Small intestine (tissue), 7 donors: ENCODE measurements around the gene VIT. TPM values are rescaled to one million over a fixed set of nuclear protein-coding genes. Genes with fewer than 3 reads are reported as not detected.
"Not testable (repeated sequence)": the region's sequence is repeated elsewhere in the genome, so short reads cannot be mapped to it uniquely, and the experiment has no call there.

Source experiments
- DNase-seq, 2 donors: peaks; one replicate each; pipeline versions ENCODE4 v3.0.0 to v3.0.0-alpha.2; 2013
- FAIRE-seq: peaks from 2 replicates; lab custom pipeline; 2012; peaks lifted over from hg19 to GRCh38; lab: Jason Lieb, UNC
- H3K27ac ChIP-seq, 3 donors: one replicate each; pipeline ENCODE4 v1.5.1; 2013; ENCODE audit warnings: low read length in 2 of 3, mild to moderate bottlenecking in 2 of 3, control low read depth in 1 of 3, inconsistent platforms in 1 of 3, low read depth in 1 of 3, moderate library complexity in 1 of 3
- H3K27me3 ChIP-seq, 3 donors: one replicate each; pipeline ENCODE4 v1.6.1; 2013; ENCODE audit warnings: low read length in 3 of 3, inconsistent platforms in 1 of 3; ENCODE audit not compliant: control insufficient read depth in 3 of 3, insufficient read depth in 3 of 3
- H3K36me3 ChIP-seq, 3 donors: one replicate each; pipeline ENCODE4 v1.6.1; 2013; ENCODE audit warnings: low read length in 3 of 3, inconsistent platforms in 1 of 3, low read depth in 1 of 3, mild to moderate bottlenecking in 1 of 3, moderate library complexity in 1 of 3; ENCODE audit not compliant: control insufficient read depth in 3 of 3, insufficient read depth in 2 of 3
- H3K4me1 ChIP-seq, 3 donors: one replicate each; pipeline ENCODE4 v1.6.1; 2013; ENCODE audit warnings: low read length in 2 of 3, inconsistent platforms in 1 of 3, low read depth in 1 of 3, mild to moderate bottlenecking in 1 of 3, moderate library complexity in 1 of 3; ENCODE audit not compliant: control insufficient read depth in 3 of 3, insufficient read depth in 2 of 3
- H3K4me3 ChIP-seq, 3 donors: one replicate each; pipeline ENCODE4 v1.5.1; 2013; ENCODE audit warnings: low read length in 3 of 3, control low read depth in 1 of 3, inconsistent platforms in 1 of 3, low read depth in 1 of 3, mild to moderate bottlenecking in 1 of 3, moderate library complexity in 1 of 3
- H3K9me3 ChIP-seq, 2 donors: one replicate each; pipeline ENCODE4 v1.6.1; 2013; ENCODE audit warnings: low read depth in 1 of 2, low read length in 1 of 2; ENCODE audit not compliant: control insufficient read depth in 2 of 2, insufficient read depth in 1 of 2
- WGBS, 3 donors: extraction: QIAGEN DNeasy Blood & Tissue Kit; methylation state at CpG; one replicate each; pipeline ENCODE4 v1.1.7; 2013; 5-methylcytosine and 5-hydroxymethylcytosine counted together
- polyA plus RNA-seq, 4 donors: library from polyadenylated mRNA; stranded (reverse) in 3 of 4; unstranded in 1 of 4; fragments of 200-250 nt in 3 of 4; fragments of 120-200 nt in 1 of 4; gene quantifications; one replicate each; pipeline versions ENCODE4 v1.2.1 to v1.2.3, GENCODE V29; 2013
- donor health status: healthy with polysubstance abuse.
- donor health status: control.
- donor health status: control.
- donor health status: Bipolar disorder and iron deficiency.
- donor health status: healthy.

VIT gene
- polyA plus RNA-seq, 4 donors = 0.28 to 7.5 TPM; not detected in 2

DNA sequence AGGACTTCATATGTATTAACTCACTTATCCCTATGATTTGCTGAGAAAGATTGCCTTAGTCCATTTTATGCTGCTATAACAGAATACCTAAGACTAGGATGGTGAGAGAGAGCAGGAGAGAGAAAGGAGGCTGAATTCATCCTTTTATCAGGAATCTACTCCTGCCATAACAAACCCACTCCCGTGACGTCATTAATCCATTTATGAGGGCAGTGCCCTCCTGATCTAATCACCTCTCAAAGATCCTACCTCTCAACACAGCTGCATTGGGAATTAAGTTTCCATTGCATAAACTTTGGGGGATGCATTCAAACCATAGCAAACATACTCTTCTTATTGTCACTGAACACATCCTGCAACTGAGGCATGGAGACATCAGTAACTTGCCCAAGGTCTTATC is 122.0 kb downstream of the VIT start:
- Histone ChIP-seq H3K36me3 (no peaks in the 10 kb centered on the region), H3K27me3 (no peaks in the 10 kb centered on the region), H3K4me3 (no peak overlapping the region), H3K27ac (no peak overlapping the region), H3K4me1 (peaks cover 0 to 9% (median 6%) of the 10 kb centered on the region in 3 donors), H3K9me3 (no peaks in the 10 kb centered on the region)
- FAIRE-seq = no peak
- WGBS, 3 donors = 30 to 57% (median 45%) methylated on average over 2 of the region's 2 CpGs
- DNase-seq = no peak

DNA sequence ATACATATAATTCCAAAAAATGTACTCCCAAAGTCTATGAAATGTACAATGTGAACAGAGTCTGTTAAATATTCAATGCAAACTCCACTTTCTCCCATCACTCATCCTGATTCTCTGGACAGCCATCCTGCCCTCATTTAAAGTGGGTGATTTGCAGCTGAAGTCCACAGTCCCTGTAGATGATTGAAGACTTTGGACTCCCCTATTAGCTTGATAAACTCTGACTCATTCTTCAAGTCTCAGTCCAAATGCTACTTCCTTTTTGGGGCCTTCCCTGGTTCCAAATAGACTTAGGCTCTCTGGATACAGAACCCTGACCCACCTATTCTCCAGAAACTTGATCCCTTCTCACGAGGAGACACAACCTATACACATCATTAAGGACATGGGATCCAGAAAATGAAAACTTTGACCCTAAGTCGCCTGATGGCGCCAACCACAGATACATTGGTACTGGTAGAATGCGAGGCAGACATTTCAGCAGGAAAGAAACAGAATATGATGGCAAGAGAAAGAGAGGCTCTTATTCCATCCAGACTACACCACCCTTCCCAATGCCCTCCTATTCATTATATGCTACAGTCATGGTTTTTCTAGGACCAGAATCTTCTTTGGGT is 122.7 kb downstream of the VIT start:
- WGBS, 3 donors = 35 to 78% (median 45%) methylated on average over 4 of the region's 4 CpGs
- peak; percentile 50 to 88 for DNase-seq
- Histone ChIP-seq H3K27ac (no peak overlapping the region), H3K4me3 (no peak overlapping the region), H3K36me3 (no peaks in the 10 kb centered on the region), H3K4me1 (peaks cover 0 to 9% (median 6%) of the 10 kb centered on the region in 3 donors), H3K9me3 (no peaks in the 10 kb centered on the region), H3K27me3 (no peaks in the 10 kb centered on the region)
- FAIRE-seq = no peak

DNA sequence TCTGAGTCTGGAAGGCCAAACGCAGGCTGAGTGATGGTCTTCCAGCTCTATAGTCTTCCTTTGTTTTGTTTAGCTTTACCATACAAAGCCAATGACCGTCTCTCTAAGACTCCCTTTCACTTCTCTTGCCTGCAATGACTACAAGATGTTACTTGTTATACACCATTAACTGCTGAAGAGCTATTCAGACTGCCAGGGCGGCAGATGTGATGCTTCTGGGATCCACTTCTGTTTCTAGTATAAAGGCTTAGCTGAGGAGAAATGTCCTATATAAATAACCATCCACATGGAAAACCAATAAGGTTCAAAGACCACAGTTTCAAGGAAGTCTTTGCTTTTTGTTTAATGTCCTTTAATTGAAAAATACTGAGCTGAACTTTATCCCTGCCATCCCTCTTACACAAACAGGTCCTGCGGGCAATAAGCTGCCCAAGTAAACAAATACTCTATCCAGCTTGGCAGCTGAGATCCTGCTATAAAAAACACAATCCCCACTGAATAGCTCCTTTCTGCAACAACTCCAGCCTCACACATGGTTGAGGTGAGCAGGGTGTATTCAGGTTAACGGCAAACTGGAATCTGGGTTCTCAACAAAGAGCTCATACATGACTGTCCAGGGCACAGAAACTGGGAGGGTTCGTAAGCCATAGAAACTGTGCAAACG is 124.6 kb downstream of the VIT start:
- Histone ChIP-seq H3K27me3 (no peaks in the 10 kb centered on the region), H3K9me3 (no peaks in the 10 kb centered on the region), H3K4me1 (peaks cover 0 to 9% (median 6%) of the 10 kb centered on the region in 3 donors), H3K4me3 (no peak overlapping the region), H3K27ac (peak overlapping the region in 2 of 3 donors; percentile 22 to 24), H3K36me3 (no peaks in the 10 kb centered on the region)
- 15 to 52% (median 29%) methylated on average over 7 of the region's 7 CpGs for WGBS, 3 donors
- DNase-seq (peak; percentile 55 to 74), FAIRE-seq (no peak)

DNA sequence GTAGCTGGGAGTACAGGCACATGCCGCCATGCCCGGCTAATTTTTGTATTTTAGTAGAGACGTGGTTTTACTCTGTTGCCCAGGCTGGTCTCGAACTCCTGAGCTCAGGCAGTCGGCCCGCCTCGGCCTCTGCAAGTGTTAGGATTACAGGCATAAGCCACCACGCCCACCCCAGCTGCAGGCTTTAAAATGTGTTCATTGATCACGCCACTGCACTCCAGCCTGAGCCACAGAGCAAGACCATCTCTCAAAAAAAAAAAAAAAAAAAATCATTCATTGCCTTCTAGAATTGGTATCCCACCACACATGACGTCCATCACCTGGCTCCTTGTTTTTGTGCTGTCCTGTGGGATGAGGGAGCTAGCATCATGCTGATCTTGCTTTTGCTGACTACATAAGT is 127.4 kb downstream of the VIT start:
- Histone ChIP-seq H3K36me3 (no peaks in the 10 kb centered on the region), H3K4me3 (no peak overlapping the region), H3K27me3 (no peaks in the 10 kb centered on the region), H3K9me3 (no peaks in the 10 kb centered on the region), H3K4me1 (peaks cover 0 to 6% (median 6%) of the 10 kb centered on the region in 3 donors), H3K27ac (no peak overlapping the region)
- no peak for DNase-seq
- no peak for FAIRE-seq
- 79 to 85% (median 80%) methylated on average over 10 of the region's 10 CpGs for WGBS, 3 donors

DNA sequence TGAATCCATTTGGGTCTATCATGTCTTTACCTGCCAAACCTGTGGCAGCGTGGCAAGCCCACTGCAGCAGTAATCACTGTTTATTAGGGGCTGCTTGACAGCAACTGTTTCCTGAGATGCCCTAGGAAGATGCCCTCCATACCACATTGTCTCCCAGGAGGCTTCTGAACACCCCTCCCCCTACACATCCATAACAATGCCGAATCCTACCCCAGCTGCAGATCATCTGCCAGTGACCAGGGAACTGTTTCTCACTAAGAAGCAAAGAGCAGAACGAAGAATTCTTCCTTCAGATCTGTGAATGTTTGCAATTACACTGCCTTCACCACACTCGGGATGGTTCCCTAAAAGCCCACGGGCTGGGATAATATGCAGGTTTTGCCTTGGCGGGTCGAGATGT is 127.8 kb downstream of the VIT start:
- no peak overlapping the region for H3K4me3 ChIP-seq
- WGBS, 3 donors = 74 to 91% (median 84%) methylated on average over 7 of the region's 7 CpGs
- H3K27me3 ChIP-seq = no peaks in the 10 kb centered on the region
- no peak for FAIRE-seq
- H3K36me3 ChIP-seq = no peaks in the 10 kb centered on the region
- no peak for DNase-seq
- H3K4me1 ChIP-seq = peaks cover 0 to 6% (median 6%) of the 10 kb centered on the region in 3 donors
- no peaks in the 10 kb centered on the region for H3K9me3 ChIP-seq
- H3K27ac ChIP-seq = no peak overlapping the region

DNA sequence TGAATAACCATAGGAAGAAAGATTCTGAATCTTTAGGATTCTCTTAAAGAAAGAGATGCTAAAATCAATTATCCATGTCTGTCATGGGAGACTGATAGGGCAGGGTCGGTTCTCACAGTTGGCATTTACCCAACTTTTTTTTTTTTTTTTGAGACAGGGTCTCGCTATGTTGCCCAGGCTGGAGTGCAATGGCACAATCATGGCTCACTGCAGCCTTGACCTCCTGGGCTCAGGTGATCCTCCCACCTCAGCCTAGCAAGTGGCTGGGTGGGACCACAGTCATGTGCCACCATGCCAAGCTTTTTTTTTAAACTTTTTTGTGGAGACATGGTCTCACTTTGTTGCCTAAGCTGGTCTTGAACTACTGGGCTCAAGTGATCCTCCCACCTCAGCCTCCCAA is 128.2 kb downstream of the VIT start:
- H3K27ac ChIP-seq, FAIRE-seq, H3K36me3 ChIP-seq, H3K4me3 ChIP-seq, DNase-seq, H3K9me3 ChIP-seq, H3K4me1 ChIP-seq, H3K27me3 ChIP-seq: not testable (repeated sequence)
- WGBS, 3 donors = 61 to 73% (median 68%) methylated on average over 2 of the region's 2 CpGs

DNA sequence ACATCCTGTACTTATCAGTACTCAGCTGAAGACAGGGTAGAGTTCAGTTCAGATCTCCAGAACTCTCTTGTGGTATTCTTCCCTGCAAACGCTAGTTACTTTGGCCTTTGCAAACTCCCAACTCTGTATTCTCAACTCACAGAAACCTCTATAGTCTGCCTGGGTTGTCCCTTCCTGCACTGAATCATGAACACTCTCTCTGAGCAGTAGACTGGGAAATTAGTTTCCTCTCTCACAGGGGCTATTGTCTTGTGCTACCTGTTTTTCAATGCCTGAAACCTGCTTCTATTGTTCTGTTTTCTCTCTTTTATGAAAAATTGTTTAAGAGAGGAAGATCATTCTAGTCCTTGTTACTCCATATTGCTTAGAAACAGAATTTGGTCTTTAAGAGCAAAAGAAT is 134.7 kb downstream of the VIT start:
- H3K4me3 ChIP-seq = no peak overlapping the region
- H3K4me1 ChIP-seq = no peaks in the 10 kb centered on the region
- no peak for DNase-seq
- no peak overlapping the region for H3K27ac ChIP-seq
- H3K9me3 ChIP-seq = no peaks in the 10 kb centered on the region
- no peak for FAIRE-seq
- no peaks in the 10 kb centered on the region for H3K27me3 ChIP-seq
- no peaks in the 10 kb centered on the region for H3K36me3 ChIP-seq
- 13 to 52% (median 19%) methylated on average over 1 of the region's 1 CpG for WGBS, 3 donors

DNA sequence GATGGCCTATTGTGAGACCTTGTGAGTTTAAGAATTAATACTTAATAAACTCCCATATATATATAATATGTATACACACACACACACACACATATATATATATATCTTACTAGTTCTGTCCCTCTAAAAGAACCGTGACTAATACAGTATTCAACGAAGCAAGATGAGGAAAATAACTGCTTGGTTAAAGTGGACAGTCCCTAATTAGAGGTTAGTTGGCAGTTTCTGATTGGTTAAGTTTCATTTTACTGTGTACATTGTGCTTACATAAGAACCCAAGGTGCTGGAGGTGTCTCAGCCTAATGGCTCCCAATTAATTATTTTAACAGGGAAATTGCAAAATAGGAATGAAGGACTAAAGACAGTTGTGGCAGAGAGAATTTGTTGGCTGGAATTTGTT is 137.7 kb downstream of the VIT start:
- 79 to 85% (median 82%) methylated on average over 2 of the region's 2 CpGs for WGBS, 3 donors
- DNase-seq = no peak
- no peaks in the 10 kb centered on the region for H3K27me3 ChIP-seq
- no peaks in the 10 kb centered on the region for H3K36me3 ChIP-seq
- FAIRE-seq = no peak
- no peak overlapping the region for H3K4me3 ChIP-seq
- H3K27ac ChIP-seq = no peak overlapping the region
- peaks cover 0 to 2% of the 10 kb centered on the region in 2 donors for H3K9me3 ChIP-seq
- no peaks in the 10 kb centered on the region for H3K4me1 ChIP-seq
